PC-3 (cell line): ENCODE measurements around the gene VWA8.

Source experiments
- CTCF ChIP-seq: fragments of 300-600 bp; sonication (generic); conservative IDR thresholded peaks from 2 replicates; pipeline ENCODE4 v1.5.1; 2017; ENCODE audit warnings: antibody characterized with exemption, low read depth, mild to moderate bottlenecking, low read length
- EZH2 ChIP-seq: fragments of 300-600 bp; sonication (generic); IDR thresholded peaks from one replicate; pipeline ENCODE4 v1.6.1; 2017; ENCODE audit warnings: antibody characterized with exemption, mild to moderate bottlenecking, low read length; ENCODE audit not compliant: unreplicated experiment
- EZH2phosphoT487 ChIP-seq: fragments of 300-600 bp; sonication (generic); IDR thresholded peaks from 2 replicates; pipeline ENCODE4 v1.6.1; 2018; ENCODE audit warnings: mild to moderate bottlenecking, antibody characterized with exemption, low read length, borderline replicate concordance

GRCh38 chr13:41549491-41549890 lies 411.4 kb downstream of the VWA8 start:
- no peak for TF ChIP-seq CTCF
- TF ChIP-seq EZH2, result no peak
- no peak for TF ChIP-seq EZH2phosphoT487
